GM23248 (cell line): ENCODE results near the gene NT5E. TPM values are rescaled to one million over a fixed set of nuclear protein-coding genes. Genes with fewer than 3 reads are reported as not detected.

Experiments
- DNase-seq: peaks from one replicate; pipeline ENCODE4 v3.0.0-alpha.2; 2015
- H2AFZ ChIP-seq: fragments of 200-600 bp; sonication (generic); 2 replicates; pipeline ENCODE4 v1.6.1; 2016; ENCODE audit warnings: antibody characterized with exemption
- H3F3A ChIP-seq: fragments of 200-600 bp; sonication (generic); 2 replicates; pipeline ENCODE4 v1.6.1; 2016; ENCODE audit warnings: mild to moderate bottlenecking, antibody characterized with exemption, mixed run types; ENCODE audit not compliant: insufficient read depth
- H3K27ac ChIP-seq: fragments of 200-600 bp; sonication (generic); 2 replicates; pipeline ENCODE4 v1.5.1; 2016; ENCODE audit warnings: mild to moderate bottlenecking
- H3K27me3 ChIP-seq: fragments of 200-600 bp; sonication (generic); replicated peaks from 2 replicates; pipeline ENCODE4 v1.6.1; 2016; ENCODE audit warnings: mild to moderate bottlenecking; ENCODE audit not compliant: insufficient read depth
- H3K36me3 ChIP-seq: fragments of 200-600 bp; sonication (generic); 2 replicates; pipeline ENCODE4 v1.6.1; 2016; ENCODE audit warnings: low read depth, mild to moderate bottlenecking
- H3K4me1 ChIP-seq: fragments of 200-600 bp; sonication (generic); 2 replicates; pipeline ENCODE4 v1.6.1; 2016; ENCODE audit warnings: mild to moderate bottlenecking; ENCODE audit not compliant: insufficient read depth
- H3K4me2 ChIP-seq: fragments of 200-600 bp; sonication (generic); one replicate; pipeline ENCODE4 v1.6.1; 2016; ENCODE audit warnings: mild to moderate bottlenecking; ENCODE audit not compliant: unreplicated experiment
- H3K4me3 ChIP-seq: fragments of 200-600 bp; sonication (generic); 2 replicates; pipeline ENCODE4 v1.5.1; 2016; ENCODE audit warnings: mild to moderate bottlenecking
- H3K79me2 ChIP-seq: fragments of 200-600 bp; sonication (generic); 2 replicates; pipeline ENCODE4 v1.6.1; 2016; ENCODE audit warnings: mild to moderate bottlenecking; ENCODE audit not compliant: insufficient read depth
- H3K9ac ChIP-seq: fragments of 200-600 bp; sonication (generic); 2 replicates; pipeline ENCODE4 v1.6.1; 2016; ENCODE audit warnings: mild to moderate bottlenecking
- H3K9me2 ChIP-seq: fragments of 200-600 bp; sonication (generic); 2 replicates; pipeline ENCODE4 v1.6.1; 2016; ENCODE audit warnings: mixed run types, mild to moderate bottlenecking, moderate library complexity; ENCODE audit not compliant: insufficient read depth
- H3K9me3 ChIP-seq: fragments of 200-600 bp; sonication (generic); one replicate; pipeline ENCODE4 v1.6.1; 2017; ENCODE audit warnings: low read depth
- H4K20me1 ChIP-seq: fragments of 200-600 bp; sonication (generic); 2 replicates; pipeline ENCODE4 v1.6.0; 2016; ENCODE audit not compliant: insufficient read depth
- EZH2 ChIP-seq: fragments of 200-600 bp; sonication (generic); IDR thresholded peaks from 2 replicates; pipeline ENCODE4 v1.6.1; 2018; ENCODE audit warnings: antibody characterized with exemption, mild to moderate bottlenecking; ENCODE audit not compliant: insufficient read depth, poor library complexity, severe bottlenecking
- EZH2phosphoT487 ChIP-seq: fragments of 200-600 bp; sonication (generic); IDR thresholded peaks from 2 replicates; pipeline ENCODE4 v1.6.1; 2018; ENCODE audit warnings: antibody characterized with exemption, moderate library complexity, mild to moderate bottlenecking, low read depth; ENCODE audit not compliant: insufficient read depth
- WGBS, 2 experiments: methylation state at CpG; one replicate each; pipeline ENCODE4 v1.1.6; 2015 to 2017; ENCODE audit warnings: low lambda C conversion rate in 2 of 2, low coverage in 1 of 2; ENCODE audit errors: missing lambda C conversion rate in 2 of 2; 5-methylcytosine and 5-hydroxymethylcytosine counted together
- in situ Hi-C: fragments of 300-500 bp; cut with MboI; formaldehyde crosslinking; loops from 2 replicates; pipeline ENCODE4 v1.15.0; 2020
- polyA plus RNA-seq: library from polyadenylated mRNA; unstranded; fragments of >200 nt; fragmentation: Nextera tagmentation; extraction: Ambion mirVana; gene quantifications from 2 replicates; pipeline ENCODE4 v1.2.1, GENCODE V29; 2016
- total RNA-seq: library from RNA; depleted of rRNA; stranded (reverse); fragments of >200 nt; shearing (Covaris generic); gene quantifications from 2 replicates; pipeline ENCODE4 v1.2.3, GENCODE V29; 2014

The NT5E gene
- total and polyA plus RNA-seq, 2 experiments from 2014 or later: 201 to 264 TPM

- 20 to 29% methylated on average over 2 of the region's 2 CpGs for WGBS, 2 experiments
- Histone ChIP-seq H3K4me3 (no peak overlapping the region), H3K27ac (peak overlapping the region; percentile 53), H3K4me1 (peaks cover 83% of the 10 kb centered on the region), H3K4me2 (peak overlapping the region; percentile 48), H2AFZ (peak overlapping the region; percentile 48), H3K9me2 (0 out of 2 replicates have a peak, but pooled peaks cover 4% of the 10 kb centered on the region), H4K20me1 (no peaks in the 10 kb centered on the region), H3K9me3 (no peaks in the 10 kb centered on the region), H3F3A (peaks cover 75% of the 10 kb centered on the region), H3K27me3 (no peaks in the 10 kb centered on the region), H3K79me2 (no peaks in the 10 kb centered on the region), H3K36me3 (no peaks in the 10 kb centered on the region), H3K9ac (no peak overlapping the region)
- no peak for TF ChIP-seq EZH2
- TF ChIP-seq EZH2phosphoT487: no peak
- in situ Hi-C loops: no loop called here
- peak; percentile 56 for DNase-seq
Observed at GRCh38 chr6:85419046-85419759, 30.7 kb upstream of the NT5E start.

DNA sequence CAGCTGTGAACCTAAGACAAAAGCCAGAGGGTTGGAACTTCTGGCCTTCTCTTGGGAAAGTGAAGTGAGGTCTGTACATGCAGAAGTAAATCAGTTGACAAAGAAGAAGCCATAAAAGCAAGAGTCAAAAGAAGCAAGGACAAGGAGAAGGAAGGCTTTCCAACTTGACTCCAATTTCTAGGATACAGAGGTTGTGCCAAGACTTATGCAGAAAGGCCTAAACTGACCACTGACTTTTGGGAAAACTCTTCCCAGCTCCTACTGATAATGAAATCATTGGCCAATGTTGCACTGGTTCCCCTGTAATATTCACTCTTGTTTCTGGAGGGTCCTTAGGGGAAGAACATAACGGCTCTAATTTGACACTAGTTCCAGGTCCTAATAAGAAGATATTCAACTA is 29.3 kb upstream of the NT5E start:
- no peak overlapping the region for H3K4me3 ChIP-seq
- TF ChIP-seq EZH2 (no peak), EZH2phosphoT487 (no peak)
- no peaks in the 10 kb centered on the region for H3K9me3 ChIP-seq
- no peak overlapping the region for H2AFZ ChIP-seq
- H3K27me3 ChIP-seq: no peaks in the 10 kb centered on the region
- peaks cover 72% of the 10 kb centered on the region for H3F3A ChIP-seq
- no peaks in the 10 kb centered on the region for H3K79me2 ChIP-seq
- no peak for DNase-seq
- 95 to 96% methylated on average over 1 of the region's 1 CpG for WGBS, 2 experiments
- H3K36me3 ChIP-seq: no peaks in the 10 kb centered on the region
- H3K4me2 ChIP-seq: peak overlapping the region; percentile 12
- 0 out of 2 replicates have a peak, but pooled peaks cover 4% of the 10 kb centered on the region for H3K9me2 ChIP-seq
- H3K27ac ChIP-seq: 0 out of 2 replicates have a peak overlapping the region, but pooled peaks have one; percentile 55
- in situ Hi-C loops: no loop called here
- peaks cover 77% of the 10 kb centered on the region for H3K4me1 ChIP-seq
- no peak overlapping the region for H3K9ac ChIP-seq
- H4K20me1 ChIP-seq: no peaks in the 10 kb centered on the region

GRCh38 chr6:85421181-85421580 is 28.7 kb upstream of the NT5E start:
- DNase-seq: no peak
- no peaks in the 10 kb centered on the region for H3K79me2 ChIP-seq
- peak overlapping the region; percentile 55 for H3K27ac ChIP-seq
- H3K9me2 ChIP-seq: 0 out of 2 replicates have a peak, but pooled peaks cover 4% of the 10 kb centered on the region
- no peaks in the 10 kb centered on the region for H3K36me3 ChIP-seq
- H3K4me1 ChIP-seq: peaks cover 70% of the 10 kb centered on the region
- peak overlapping the region; percentile 58; the same call in 1 of the 2 replicates for H2AFZ ChIP-seq
- no peaks in the 10 kb centered on the region for H4K20me1 ChIP-seq
- H3K4me2 ChIP-seq: no peak overlapping the region
- H3K27me3 ChIP-seq: no peaks in the 10 kb centered on the region
- in situ Hi-C loops: no loop called here
- peaks cover 65% of the 10 kb centered on the region for H3F3A ChIP-seq
- 36 to 38% methylated on average over 2 of the region's 2 CpGs for WGBS, 2 experiments
- no peaks in the 10 kb centered on the region for H3K9me3 ChIP-seq
- no peak for TF ChIP-seq EZH2phosphoT487
- no peak for TF ChIP-seq EZH2
- no peak overlapping the region for H3K4me3 ChIP-seq
- H3K9ac ChIP-seq: no peak overlapping the region

GRCh38 chr6:85421972-85422371 is 27.9 kb upstream of the NT5E start:
- Histone ChIP-seq H3K4me2 (peak overlapping the region; percentile 76), H3K9me2 (0 out of 2 replicates have a peak, but pooled peaks cover 4% of the 10 kb centered on the region), H3K9ac (no peak overlapping the region), H3K27ac (peak overlapping the region; percentile 55), H3K4me1 (peaks cover 62% of the 10 kb centered on the region), H3K9me3 (no peaks in the 10 kb centered on the region), H3K36me3 (no peaks in the 10 kb centered on the region), H2AFZ (peak overlapping the region; percentile 58), H3K4me3 (peak overlapping the region; percentile 25; the same call in 1 of the 2 replicates), H3K79me2 (no peaks in the 10 kb centered on the region), H3F3A (peaks cover 58% of the 10 kb centered on the region), H3K27me3 (no peaks in the 10 kb centered on the region), H4K20me1 (no peaks in the 10 kb centered on the region)
- peak; percentile 59 for DNase-seq
- in situ Hi-C loops: no loop called here
- WGBS, 2 experiments: 2 to 5% methylated on average over 2 of the region's 2 CpGs
- TF ChIP-seq EZH2phosphoT487 (no peak), EZH2 (no peak)
